ENCODE data around the gene ZMYND10.

GRCh38 chr3:50364573-50365079 lies 19.1 kb upstream of the ZMYND10 start:
- TF ChIP-seq FOXP2 (optimal IDR thresholded peaks at IDR 0.05; ENCODE audit: borderline replicate concordance, extremely low read depth, extremely low read length, insufficient read depth), result no peak
- TF ChIP-seq POLR2AphosphoS5 (IDR thresholded peaks at IDR 0.05; ENCODE audit: low read depth, low read length), result no peak
